WERI-Rb-1 (cell line): ENCODE results near the gene PPFIA1.
"Not testable (repeated sequence)": the region's sequence is repeated elsewhere in the genome, so short reads cannot be mapped to it uniquely, and the experiment has no call there.

Experiments used
- DNase-seq: peaks from one replicate; pipeline ENCODE4 v3.0.0-alpha.2; 2020
- H3K27ac ChIP-seq: fragments of 250-450 bp; sonication (Bioruptor Pico); 2 replicates; pipeline ENCODE4 v1.5.1; 2020; ENCODE audit warnings: mild to moderate bottlenecking, moderate library complexity
- H3K27me3 ChIP-seq: fragments of 250-450 bp; sonication (Bioruptor Pico); 2 replicates; pipeline ENCODE4 v1.5.1; 2021; ENCODE audit warnings: mild to moderate bottlenecking, low read depth, moderate library complexity; ENCODE audit not compliant: insufficient read depth, severe bottlenecking
- H3K36me3 ChIP-seq: fragments of 250-450 bp; sonication (Bioruptor Pico); 2 replicates; pipeline ENCODE4 v1.5.1; 2020; ENCODE audit warnings: mild to moderate bottlenecking, moderate library complexity
- H3K4me3 ChIP-seq: 2 replicates; pipeline ENCODE4 v1.5.1; 2011; ENCODE audit warnings: low read depth, mild to moderate bottlenecking, control low read depth, low read length
- H3K9me3 ChIP-seq: fragments of 250-450 bp; sonication (Bioruptor Pico); 2 replicates; pipeline ENCODE4 v1.5.1; 2021; ENCODE audit warnings: mild to moderate bottlenecking, moderate library complexity; ENCODE audit not compliant: severe bottlenecking
- CTCF ChIP-seq: IDR thresholded peaks from 2 replicates; pipeline ENCODE4 v1.5.1; 2011; ENCODE audit warnings: low read depth, mild to moderate bottlenecking, control low read depth, inconsistent platforms, low read length

Gene PPFIA1

GRCh38 chr11:70404244-70404643, 133.8 kb downstream of the PPFIA1 start:
- Histone ChIP-seq H3K36me3 (peaks cover 38% of the 10 kb centered on the region), H3K27me3 (no peaks in the 10 kb centered on the region)
- no peak for DNase-seq

GRCh38 chr11:70405679-70406395, 135.3 kb downstream of the PPFIA1 start:
- Histone ChIP-seq H3K36me3 (peaks cover 54% of the 10 kb centered on the region), H3K27me3 (no peaks in the 10 kb centered on the region), H3K9me3 (no peaks in the 10 kb centered on the region), H3K27ac (no peak overlapping the region), H3K4me3 (no peak overlapping the region)
- no peak for TF ChIP-seq CTCF
- DNase-seq, result no peak

More at GRCh38 chr11:70404244-70404643, 133.8 kb downstream of the PPFIA1 start:
- TF ChIP-seq CTCF, result no peak
- H3K9me3 ChIP-seq, result no peaks in the 10 kb centered on the region
- no peak overlapping the region for H3K27ac ChIP-seq
- H3K4me3 ChIP-seq, result no peak overlapping the region

- DNase-seq, result no peak
- Histone ChIP-seq H3K27ac (no peak overlapping the region), H3K4me3 (no peak overlapping the region), H3K27me3 (no peaks in the 10 kb centered on the region), H3K9me3 (no peaks in the 10 kb centered on the region), H3K36me3 (peaks cover 61% of the 10 kb centered on the region)
- TF ChIP-seq CTCF, result no peak
Observed at GRCh38 chr11:70407121-70407520, 136.6 kb downstream of the PPFIA1 start.

GRCh38 chr11:70407814-70408213, 137.3 kb downstream of the PPFIA1 start:
- no peak overlapping the region for H3K4me3 ChIP-seq
- H3K36me3 ChIP-seq, result peaks cover 68% of the 10 kb centered on the region
- no peak for DNase-seq
- TF ChIP-seq CTCF, result no peak
- H3K27me3 ChIP-seq, result no peaks in the 10 kb centered on the region
- H3K27ac ChIP-seq, result no peak overlapping the region
- no peaks in the 10 kb centered on the region for H3K9me3 ChIP-seq

- DNase-seq, H3K9me3 ChIP-seq, H3K27ac ChIP-seq, H3K4me3 ChIP-seq, H3K27me3 ChIP-seq: not testable (repeated sequence)
- peaks cover 73% of the 10 kb centered on the region for H3K36me3 ChIP-seq
Observed at GRCh38 chr11:70408326-70408725, 137.8 kb downstream of the PPFIA1 start.

- Histone ChIP-seq H3K4me3 (no peak overlapping the region), H3K9me3 (no peaks in the 10 kb centered on the region), H3K36me3 (peaks cover 81% of the 10 kb centered on the region), H3K27ac (no peak overlapping the region), H3K27me3 (no peaks in the 10 kb centered on the region)
- no peak for DNase-seq
- TF ChIP-seq CTCF, result no peak
Observed at GRCh38 chr11:70409437-70409836, 138.9 kb downstream of the PPFIA1 start.
